PFSK-1 (cell line): ENCODE measurements around the gene TMEM115.

ENCODE experiments used
- FOXP2 ChIP-seq: optimal IDR thresholded peaks from 2 replicates; pipeline ENCODE3; 2011; ENCODE audit warnings: borderline replicate concordance, control low read depth, inconsistent platforms; ENCODE audit not compliant: insufficient read depth; ENCODE audit errors: extremely low read length, extremely low read depth
- POLR2AphosphoS5 ChIP-seq: IDR thresholded peaks from 2 replicates; pipeline ENCODE4 v1.6.1; 2012; ENCODE audit warnings: low read depth, mild to moderate bottlenecking, control low read depth, low read length, moderate library complexity
- REST ChIP-seq, 2 experiments: IDR thresholded peaks; 2 replicates each; pipeline versions ENCODE4 v1.6.1 to v1.8.0; 2011 to 2012; ENCODE audit warnings: low read depth in 2 of 2, low read length in 2 of 2, control low read depth in 1 of 2, inconsistent platforms in 1 of 2, mild to moderate bottlenecking in 1 of 2, moderate library complexity in 1 of 2; ENCODE audit not compliant: insufficient read depth in 1 of 2
- SIN3A ChIP-seq: IDR thresholded peaks from 2 replicates; pipeline ENCODE4 v1.6.1; 2012; ENCODE audit warnings: mild to moderate bottlenecking, low read length, moderate library complexity, borderline replicate concordance; ENCODE audit not compliant: insufficient read depth
- TAF1 ChIP-seq: IDR thresholded peaks from 2 replicates; pipeline ENCODE4 v1.6.1; 2012; ENCODE audit warnings: low read length, control low read depth, borderline replicate concordance; ENCODE audit not compliant: insufficient read depth

TMEM115 gene

GRCh38 chr3:50378757-50379156 is 19.4 kb upstream of the TMEM115 start:
- TF ChIP-seq POLR2AphosphoS5 (no peak), SIN3A (no peak), REST (IDR thresholded peaks at IDR 0.05; ENCODE audit: insufficient read depth in 1 of 2, low read depth in 2 of 2, low read length in 2 of 2) (no peak), FOXP2 (no peak), TAF1 (no peak)

- TF ChIP-seq POLR2AphosphoS5 (no peak), FOXP2 (no peak), TAF1 (no peak), REST (IDR thresholded peaks at IDR 0.05; ENCODE audit: insufficient read depth in 1 of 2, low read depth in 2 of 2, low read length in 2 of 2) (no peak), SIN3A (no peak)
These were observed 18.7 kb upstream of the TMEM115 start for GRCh38 chr3:50378024-50378423.

- no peak for TF ChIP-seq TAF1
- TF ChIP-seq POLR2AphosphoS5, result no peak
- TF ChIP-seq FOXP2, result no peak
- no peak for TF ChIP-seq SIN3A
- TF ChIP-seq REST (IDR thresholded peaks at IDR 0.05; ENCODE audit: insufficient read depth in 1 of 2, low read depth in 2 of 2, low read length in 2 of 2), result no peak
These were observed 16.1 kb upstream of the TMEM115 start for GRCh38 chr3:50375258-50375931.

- TF ChIP-seq TAF1 (no peak), REST (IDR thresholded peaks at IDR 0.05; ENCODE audit: insufficient read depth in 1 of 2, low read depth in 2 of 2, low read length in 2 of 2) (no peak), FOXP2 (no peak), SIN3A (no peak), POLR2AphosphoS5 (no peak)
These were observed 15.3 kb upstream of the TMEM115 start for GRCh38 chr3:50374363-50375257.
